Endometrial microvascular endothelial cells (primary cell): ENCODE results near the gene CSMD2. TPM values are rescaled to one million over a fixed set of nuclear protein-coding genes. Genes with fewer than 3 reads are reported as not detected.

Experiments
- in situ Hi-C: cut with HindIII; loops from 2 replicates; pipeline ENCODE4 v1.10.0; 2017; ENCODE audit warnings: low sequenced_read_pairs, low pct_unique_long_range_greater_than_20kb; ENCODE audit errors: inconsistent ontology term
- total RNA-seq: library from RNA; depleted of rRNA; stranded (reverse); fragments of >200 nt; gene quantifications from one replicate; pipeline ENCODE4 v1.2.3, GENCODE V29; 2015; ENCODE audit errors: inconsistent ontology term

CSMD2 gene
- total RNA-seq, 1 donor from 2014 or later: 0.28 TPM

GRCh38 chr1:33624991-33625870 lies 539.8 kb downstream of the CSMD2 start:
- in situ Hi-C loops: no loop called here

GRCh38 chr1:33624261-33624990 lies 540.6 kb downstream of the CSMD2 start:
- in situ Hi-C loops: no loop called here

- in situ Hi-C loops: no loop called here
These were observed 541.2 kb downstream of the CSMD2 start for GRCh38 chr1:33623811-33624210.

- in situ Hi-C loops: no loop called here
These were observed 542.3 kb downstream of the CSMD2 start for GRCh38 chr1:33622757-33623156.

GRCh38 chr1:33618636-33619035 lies 546.4 kb downstream of the CSMD2 start:
- in situ Hi-C loops: no loop called here

- in situ Hi-C loops: no loop called here
These were observed 547.6 kb downstream of the CSMD2 start for GRCh38 chr1:33617451-33617850.

GRCh38 chr1:33616780-33617179 lies 548.2 kb downstream of the CSMD2 start:
- in situ Hi-C loops: no loop called here

- in situ Hi-C loops: no loop called here
These were observed 549.5 kb downstream of the CSMD2 start for GRCh38 chr1:33615546-33615945.

GRCh38 chr1:33610864-33611455 lies 554.1 kb downstream of the CSMD2 start:
- in situ Hi-C loops: no loop called here

- in situ Hi-C loops: no loop called here
These were observed 554.6 kb downstream of the CSMD2 start for GRCh38 chr1:33610391-33610790.

- in situ Hi-C loops: no loop called here
These were observed 555.3 kb downstream of the CSMD2 start for GRCh38 chr1:33609739-33610138.

- in situ Hi-C loops: no loop called here
These were observed 556.1 kb downstream of the CSMD2 start for GRCh38 chr1:33608825-33609400.

GRCh38 chr1:33607444-33608005 lies 557.5 kb downstream of the CSMD2 start:
- in situ Hi-C loops: no loop called here

- in situ Hi-C loops: no loop called here
These were observed 558.8 kb downstream of the CSMD2 start for GRCh38 chr1:33606272-33606671.

- in situ Hi-C loops: no loop called here
These were observed 562.8 kb downstream of the CSMD2 start for GRCh38 chr1:33602271-33602670.

GRCh38 chr1:33601751-33602150 lies 563.3 kb downstream of the CSMD2 start:
- in situ Hi-C loops: no loop called here

GRCh38 chr1:33599516-33600115 lies 565.4 kb downstream of the CSMD2 start:
- in situ Hi-C loops: no loop called here

- in situ Hi-C loops: no loop called here
These were observed 576.3 kb downstream of the CSMD2 start for GRCh38 chr1:33588726-33589125.

GRCh38 chr1:33586795-33587194 lies 578.2 kb downstream of the CSMD2 start:
- in situ Hi-C loops: no loop called here
